Left cardiac atrium (tissue), 2 donors: ENCODE data around the gene MRPL34. TPM values are rescaled to one million over a fixed set of nuclear protein-coding genes. Genes with fewer than 3 reads are reported as not detected.

Experiments
- total RNA-seq, 2 donors: library from RNA; stranded (reverse); fragmentation: NEBNext Ultra II Directional; extraction: Animal tissue kit (Norgen Biotek cat#: 25700); gene quantifications; one replicate each; pipeline ENCODE4 v1.2.1, GENCODE V29; 2021
- donor health status: DM: no; HTN: yes; CAD: no; lungs with severe emphysema.
- donor health status: DM: yes; HTN: yes; CAD: no.

Gene MRPL34
- total RNA-seq, 2 donors from 2014 or later: 147 to 152 TPM

Other genes with a start within 250 kb of the MRPL34 start
- 1 to 10 TPM; 3.9 to 5.0 TPM for gene HAUS8, start 230.4 kb upstream of the MRPL34 start, total RNA-seq
- 10 to 100 TPM; 32.5 to 44.6 TPM for gene MYO9B, start 230.1 kb upstream of the MRPL34 start, total RNA-seq
- 10 to 100 TPM; 22.5 to 23.4 TPM for gene USE1, start 90.5 kb upstream of the MRPL34 start, total RNA-seq
- gene OCEL1, start 79.6 kb upstream of the MRPL34 start, total RNA-seq: 10 to 100 TPM; 18.7 to 25.3 TPM
- 10 to 100 TPM; 40.5 to 49.9 TPM for gene NR2F6, start 60.0 kb upstream of the MRPL34 start, total RNA-seq
- 1 to 10 TPM; 6.5 to 6.7 TPM for gene USHBP1, start 41.1 kb upstream of the MRPL34 start, total RNA-seq
- 10 to 100 TPM; 67.2 to 68.3 TPM for gene BABAM1, start 38.4 kb upstream of the MRPL34 start, total RNA-seq
- under 1 TPM; 0.37 to 0.47 TPM for gene ANKLE1, start 24.0 kb upstream of the MRPL34 start, total RNA-seq
- gene ABHD8, start 2.4 kb upstream of the MRPL34 start, total RNA-seq: 10 to 100 TPM; 11.2 to 11.6 TPM
- 10 to 100 TPM; 27.5 to 33.3 TPM for gene DDA1, start 3.7 kb downstream of the MRPL34 start, total RNA-seq
- 1 to 10 TPM; 9.5 to 10.0 TPM for gene ANO8, start 29.0 kb downstream of the MRPL34 start, total RNA-seq
- gene GTPBP3, start 31.7 kb downstream of the MRPL34 start, total RNA-seq: 10 to 100 TPM in 1 of 2 donors, 1 to 10 TPM in 1; 9.7 to 12.8 TPM
- gene PLVAP, start 71.5 kb downstream of the MRPL34 start, total RNA-seq: 100 to 1,000 TPM; 102 to 137 TPM
- not detected for gene CCDC194, start 88.3 kb downstream of the MRPL34 start, total RNA-seq
- gene BST2, start 99.8 kb downstream of the MRPL34 start, total RNA-seq: 10 to 100 TPM; 56.9 to 72.6 TPM
- 10 to 100 TPM; 22.6 to 24.8 TPM for gene MVB12A, start 114.2 kb downstream of the MRPL34 start, total RNA-seq
- gene TMEM221, start 142.8 kb downstream of the MRPL34 start, total RNA-seq: under 1 TPM; 0.18 to 0.21 TPM
- gene NXNL1, start 155.1 kb downstream of the MRPL34 start, total RNA-seq: under 1 TPM in 1 of 2 donors, not detected in 1; 0.56 TPM
- 10 to 100 TPM; 33.4 to 55.1 TPM for gene SLC27A1, start 164.7 kb downstream of the MRPL34 start, total RNA-seq
- gene PGLS, start 205.8 kb downstream of the MRPL34 start, total RNA-seq: 10 to 100 TPM; 28.6 to 37.3 TPM
- gene COLGALT1, start 249.8 kb downstream of the MRPL34 start, total RNA-seq: 10 to 100 TPM; 47.7 to 54.8 TPM